OCI-LY3 (cell line): ENCODE results near the gene DENND1A.

ENCODE experiments used
- CTCF ChIP-seq: fragments of 200-600, 300-600 bp; sonication (generic); IDR thresholded peaks from 2 replicates; pipeline ENCODE4 v1.5.1; 2014; ENCODE audit warnings: antibody characterized with exemption, low read length, low read depth
- EZH2phosphoT487 ChIP-seq: fragments of 200-600 bp; shearing (Covaris generic); IDR thresholded peaks from 2 replicates; pipeline ENCODE4 v1.6.1; 2018; ENCODE audit warnings: antibody characterized with exemption, mixed run types, low read depth

GRCh38 chr9:123821619-123822018 is 108.3 kb downstream of the DENND1A start:
- TF ChIP-seq CTCF = no peak
- TF ChIP-seq EZH2phosphoT487 = no peak
